ENCODE data around the gene ANKRD33. TPM values are rescaled to one million over a fixed set of nuclear protein-coding genes. Genes with fewer than 3 reads are reported as not detected.

Gene ANKRD33
- total and polyA plus RNA-seq, 2 of the 4 experiments (the other 2 are of a cell fraction): under 0.01 to 0.03 TPM

GRCh38 chr12:51871126-51871525 lies 16.8 kb upstream of the ANKRD33 start:
- no peak overlapping the region for H3K23ac ChIP-seq (ENCODE audit: low read depth, low read length)
- H3K9me1 ChIP-seq (ENCODE audit: insufficient read depth, low read length): no peaks in the 10 kb centered on the region
- H4K8ac ChIP-seq (ENCODE audit: low read depth in 2 of 2, low read length in 2 of 2): no peak overlapping the region
- WGBS, 2 experiments (ENCODE audit: extremely low coverage in 2 of 2, insufficient read length in 1 of 2): no CpG with 5 or more reads among the region's 6 CpGs
- in situ Hi-C loops (cut with MboI; ENCODE audit: low sequenced_read_pairs): loop anchor here (5.0 kb wide), 1 partner anchor 449 kb away; the partner anchor contains the start of gene SLC4A8
- no TSS peak for BruUV-seq (replicated peaks)
- no peak overlapping the region for H2BK15ac ChIP-seq (ENCODE audit: low read depth, low read length)
- H2AK9ac ChIP-seq (replicated peaks; ENCODE audit: low read depth, low read length, poor library complexity): no peak overlapping the region
- POLR2A ChIA-PET (ENCODE audit: unreplicated experiment): no interaction called here
- H3K79me1 ChIP-seq (ENCODE audit: low read depth in 1 of 2, low read length in 2 of 2): no peaks in the 10 kb centered on the region
- no peaks in the 10 kb centered on the region for H3K9me3 ChIP-seq (ENCODE audit: control insufficient read depth, insufficient read depth, low read length)
- no peaks in the 10 kb centered on the region for H3K36me3 ChIP-seq (ENCODE audit: control insufficient read depth, insufficient read depth, low read length)
- H3K14ac ChIP-seq (replicated peaks; ENCODE audit: low read depth, low read length): no peak overlapping the region
- intact Hi-C loops (cut with micrococcal nuclease): no loop called here
- no peak overlapping the region for H2BK5ac ChIP-seq (ENCODE audit: low read depth, low read length, poor library complexity, severe bottlenecking)
- DNase-seq: no peak
- H3K4ac ChIP-seq (ENCODE audit: low read depth, low read length): no peak overlapping the region
- no peak overlapping the region for H2AFZ ChIP-seq (replicated peaks; ENCODE audit: low read length, poor library complexity)
- no peak overlapping the region for H3K18ac ChIP-seq (ENCODE audit: low read depth, low read length)
- no peak overlapping the region for H3K4me2 ChIP-seq (ENCODE audit: low read depth, low read length)
- H3K4me3 ChIP-seq (ENCODE audit: insufficient read depth, low read depth, low read length): no peak overlapping the region
- no peak for ATAC-seq (ENCODE audit: low read depth)
- H3K27me3 ChIP-seq (ENCODE audit: control insufficient read depth, insufficient read depth, low read length): peaks cover 37% of the 10 kb centered on the region
- no peak overlapping the region for H2AK5ac ChIP-seq (ENCODE audit: low read depth, low read length)
- no peak overlapping the region for H4K5ac ChIP-seq (ENCODE audit: low read depth, low read length)
- dilution Hi-C loops (cut with HindIII; ENCODE audit: low sequenced_read_pairs, unreplicated experiment): loop anchor here (25.0 kb wide), 1 partner anchor 91 kb away; the partner anchor contains the start of gene ACVR1B
- H3K4me1 ChIP-seq (ENCODE audit: control insufficient read depth, insufficient read depth, low read length): peaks cover 2% of the 10 kb centered on the region; the same call in 1 of the 2 replicates
- TF ChIP-seq RFX5 (IDR thresholded peaks at IDR 0.05; ENCODE audit: low read depth, low read length) (no peak), MAFK (IDR thresholded peaks at IDR 0.05; ENCODE audit: low read depth, low read length) (no peak), CTCF (conservative IDR thresholded peaks at IDR 0.05; ENCODE audit: low read depth, low read length) (no peak), CHD1 (IDR thresholded peaks at IDR 0.05; ENCODE audit: low read depth, low read length) (no peak), POLR2A (IDR thresholded peaks at IDR 0.05; ENCODE audit: low read depth, low read length) (no peak), BHLHE40 (IDR thresholded peaks at IDR 0.05; ENCODE audit: low read depth, low read length) (no peak), RAD21 (IDR thresholded peaks at IDR 0.05; ENCODE audit: low read length) (no peak), MXI1 (IDR thresholded peaks at IDR 0.05; ENCODE audit: borderline replicate concordance, low read depth, low read length) (no peak)
- no peak overlapping the region for H3K56ac ChIP-seq (ENCODE audit: extremely low read depth, insufficient read depth, low read length)
- H3K9ac ChIP-seq (ENCODE audit: low read depth, low read length): no peak overlapping the region
- H4K20me1 ChIP-seq (ENCODE audit: insufficient read depth, low read length): no peaks in the 10 kb centered on the region
- CTCF ChIA-PET: no interaction called here
- H4K91ac ChIP-seq (ENCODE audit: insufficient read depth, low read depth, low read length): no peak overlapping the region
- H2BK120ac ChIP-seq (ENCODE audit: low read depth, low read length): no peak overlapping the region
- H2BK20ac ChIP-seq (ENCODE audit: low read depth, low read length): no peak overlapping the region
- no peak overlapping the region for H3K27ac ChIP-seq (ENCODE audit: insufficient read depth, low read length)

All from IMR-90 (cell line).